Panc1 (cell line): ENCODE measurements around the gene INPP1. TPM values are rescaled to one million over a fixed set of nuclear protein-coding genes. Genes with fewer than 3 reads are reported as not detected.

Experiments used
- ATAC-seq: fragments of 200-7000 bp; cut with Tn5 transposase; 2 replicates; pipeline ENCODE4 v1.9.1; 2020; ENCODE audit warnings: mild to moderate bottlenecking, moderate library complexity
- BruUV-seq: library from RNA; stranded (reverse); fragments of 400-500 nt; replicated peaks from 2 replicates; lab custom pipeline; 2021; lab: Mats Ljungman, UMichigan
- CTCF ChIA-PET: fragments of 300-600 bp; sonication (Branson Sonifier 250); formaldehyde crosslinking; loops from one replicate; lab custom pipeline; 2022; ENCODE audit warnings: antibody characterized with exemption; lab: Charles Lee
- POLR2A ChIA-PET: fragments of 300-600 bp; sonication (Branson Sonifier 250); formaldehyde crosslinking; loops from one replicate; lab custom pipeline; 2022; ENCODE audit warnings: antibody characterized with exemption; lab: Charles Lee
- DNase-seq: peaks from one replicate; pipeline ENCODE4 v3.0.0-alpha.2; 2010; ENCODE audit warnings: low read depth, low spot score
- H3K27ac ChIP-seq: 2 replicates; pipeline ENCODE4 v1.5.1; 2011; ENCODE audit warnings: mild to moderate bottlenecking, low read length, inconsistent platforms
- H3K27me3 ChIP-seq: fragments of 200-500 bp; sonication (Bioruptor generic); 2 replicates; pipeline ENCODE4 v1.6.0; 2014; ENCODE audit warnings: low read length, inconsistent platforms; ENCODE audit not compliant: control insufficient read depth, insufficient read depth
- H3K36me3 ChIP-seq: fragments of 200-500 bp; sonication (Bioruptor generic); 2 replicates; pipeline ENCODE4 v1.5.1; 2014; ENCODE audit warnings: inconsistent platforms, mild to moderate bottlenecking, low read length, moderate library complexity; ENCODE audit not compliant: control insufficient read depth, insufficient read depth
- H3K4me1 ChIP-seq: 2 replicates; pipeline ENCODE4 v1.5.1; 2011; ENCODE audit warnings: inconsistent platforms, mild to moderate bottlenecking, low read length, moderate library complexity; ENCODE audit not compliant: control insufficient read depth, insufficient read depth
- H3K4me3 ChIP-seq, 2 experiments: 2 replicates each; pipeline ENCODE4 v1.5.1; 2011 to 2012; ENCODE audit warnings: low read depth in 2 of 2, low read length in 2 of 2, mild to moderate bottlenecking in 2 of 2, inconsistent platforms in 1 of 2, moderate library complexity in 1 of 2
- H3K9me3 ChIP-seq: fragments of 200-500 bp; sonication (Bioruptor generic); 2 replicates; pipeline ENCODE4 v1.5.1; 2014; ENCODE audit warnings: low read depth, mild to moderate bottlenecking, inconsistent platforms, low read length, moderate library complexity; ENCODE audit not compliant: control insufficient read depth, insufficient read depth
- POLR2AphosphoS5 ChIP-seq: IDR thresholded peaks from 2 replicates; pipeline ENCODE4 v1.6.1; 2012; ENCODE audit warnings: mild to moderate bottlenecking, low read depth, low read length, moderate library complexity
- SIN3A ChIP-seq: IDR thresholded peaks from 2 replicates; pipeline ENCODE4 v1.6.1; 2012; ENCODE audit warnings: low read depth, mild to moderate bottlenecking, low read length, moderate library complexity, borderline replicate concordance; ENCODE audit not compliant: insufficient read depth
- TCF7L2 ChIP-seq: IDR thresholded peaks from 2 replicates; pipeline ENCODE4 v1.6.1; 2011; ENCODE audit warnings: mild to moderate bottlenecking, low read depth, low read length, inconsistent platforms
- in situ Hi-C: cut with HindIII; loops from 2 replicates; pipeline ENCODE4 v1.10.0; 2016; ENCODE audit warnings: low sequenced_read_pairs, low pct_unique_long_range_greater_than_20kb
- intact Hi-C: fragments of 100-400 bp; cut with micrococcal nuclease; formaldehyde crosslinking; loops from one replicate; pipeline ENCODE4 v1.10.0; 2022; ENCODE audit not compliant: unreplicated experiment
- total RNA-seq: library from RNA; stranded (reverse); gene quantifications from one replicate; pipeline ENCODE4 v1.2.1, GENCODE V29; 2021; ENCODE audit not compliant: unreplicated experiment
- TF ChIP-seq, protein P1 (sequence below), 2 experiments: IDR thresholded peaks; 2 replicates each; pipeline ENCODE4 v1.6.1; 2011 to 2012; ENCODE audit warnings: low read depth in 2 of 2, control low read depth in 1 of 2, low read length in 1 of 2, mild to moderate bottlenecking in 1 of 2, moderate library complexity in 1 of 2; ENCODE audit not compliant: insufficient read depth in 1 of 2
- TF ChIP-seq, protein P2 (sequence below): fragments of 450-650 bp; IDR thresholded peaks from 2 replicates; pipeline ENCODE4 v1.5.1; 2017; ENCODE audit warnings: mild to moderate bottlenecking

The INPP1 gene
- total RNA-seq, 1 experiment from 2014 or later, result 10.8 TPM

DNA sequence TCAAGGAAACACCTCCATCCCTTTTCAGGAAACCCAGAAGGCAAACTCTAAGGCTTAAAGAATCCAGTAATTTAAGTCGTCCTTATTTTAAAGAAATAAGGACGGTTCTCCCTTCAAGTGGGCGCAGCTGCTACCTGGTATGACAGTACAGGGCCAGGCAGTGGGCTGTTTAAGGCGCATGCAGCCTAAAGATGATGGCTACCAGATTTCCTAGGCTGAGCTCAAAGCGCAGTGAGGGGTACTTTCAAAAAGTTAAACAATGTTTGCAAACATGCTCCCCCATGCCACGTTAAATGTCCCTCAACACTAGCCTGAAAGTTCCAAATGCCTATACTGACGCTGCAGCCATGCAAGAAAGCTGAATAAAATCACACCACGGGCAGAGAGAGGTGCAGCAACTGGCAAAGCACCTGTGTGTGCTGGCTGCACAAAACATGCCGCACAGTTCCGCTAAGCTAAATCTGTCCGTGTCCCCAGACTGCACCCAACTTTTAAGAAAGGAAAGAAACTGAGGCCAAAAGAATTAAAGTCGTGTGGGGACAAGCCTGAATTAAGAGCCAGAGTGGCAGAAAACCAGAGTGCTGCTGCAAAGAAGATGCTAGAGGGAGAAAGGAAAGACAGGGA, 24.3 kb upstream of the INPP1 start:
- CTCF ChIA-PET, result interaction anchor here (1.6 kb wide), 1 partner anchor 24 kb away, joined by 5 read pairs; the partner anchor contains the start of gene INPP1
- TF ChIP-seq POLR2AphosphoS5 (no peak), SIN3A (no peak), TCF7L2 (no peak)
- TF ChIP-seq, protein P1, sequence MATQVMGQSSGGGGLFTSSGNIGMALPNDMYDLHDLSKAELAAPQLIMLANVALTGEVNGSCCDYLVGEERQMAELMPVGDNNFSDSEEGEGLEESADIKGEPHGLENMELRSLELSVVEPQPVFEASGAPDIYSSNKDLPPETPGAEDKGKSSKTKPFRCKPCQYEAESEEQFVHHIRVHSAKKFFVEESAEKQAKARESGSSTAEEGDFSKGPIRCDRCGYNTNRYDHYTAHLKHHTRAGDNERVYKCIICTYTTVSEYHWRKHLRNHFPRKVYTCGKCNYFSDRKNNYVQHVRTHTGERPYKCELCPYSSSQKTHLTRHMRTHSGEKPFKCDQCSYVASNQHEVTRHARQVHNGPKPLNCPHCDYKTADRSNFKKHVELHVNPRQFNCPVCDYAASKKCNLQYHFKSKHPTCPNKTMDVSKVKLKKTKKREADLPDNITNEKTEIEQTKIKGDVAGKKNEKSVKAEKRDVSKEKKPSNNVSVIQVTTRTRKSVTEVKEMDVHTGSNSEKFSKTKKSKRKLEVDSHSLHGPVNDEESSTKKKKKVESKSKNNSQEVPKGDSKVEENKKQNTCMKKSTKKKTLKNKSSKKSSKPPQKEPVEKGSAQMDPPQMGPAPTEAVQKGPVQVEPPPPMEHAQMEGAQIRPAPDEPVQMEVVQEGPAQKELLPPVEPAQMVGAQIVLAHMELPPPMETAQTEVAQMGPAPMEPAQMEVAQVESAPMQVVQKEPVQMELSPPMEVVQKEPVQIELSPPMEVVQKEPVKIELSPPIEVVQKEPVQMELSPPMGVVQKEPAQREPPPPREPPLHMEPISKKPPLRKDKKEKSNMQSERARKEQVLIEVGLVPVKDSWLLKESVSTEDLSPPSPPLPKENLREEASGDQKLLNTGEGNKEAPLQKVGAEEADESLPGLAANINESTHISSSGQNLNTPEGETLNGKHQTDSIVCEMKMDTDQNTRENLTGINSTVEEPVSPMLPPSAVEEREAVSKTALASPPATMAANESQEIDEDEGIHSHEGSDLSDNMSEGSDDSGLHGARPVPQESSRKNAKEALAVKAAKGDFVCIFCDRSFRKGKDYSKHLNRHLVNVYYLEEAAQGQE (IDR thresholded peaks at IDR 0.05; ENCODE audit: insufficient read depth in 1 of 2, low read depth in 2 of 2, low read length in 1 of 2), result no peak
- TF ChIP-seq, protein P2, sequence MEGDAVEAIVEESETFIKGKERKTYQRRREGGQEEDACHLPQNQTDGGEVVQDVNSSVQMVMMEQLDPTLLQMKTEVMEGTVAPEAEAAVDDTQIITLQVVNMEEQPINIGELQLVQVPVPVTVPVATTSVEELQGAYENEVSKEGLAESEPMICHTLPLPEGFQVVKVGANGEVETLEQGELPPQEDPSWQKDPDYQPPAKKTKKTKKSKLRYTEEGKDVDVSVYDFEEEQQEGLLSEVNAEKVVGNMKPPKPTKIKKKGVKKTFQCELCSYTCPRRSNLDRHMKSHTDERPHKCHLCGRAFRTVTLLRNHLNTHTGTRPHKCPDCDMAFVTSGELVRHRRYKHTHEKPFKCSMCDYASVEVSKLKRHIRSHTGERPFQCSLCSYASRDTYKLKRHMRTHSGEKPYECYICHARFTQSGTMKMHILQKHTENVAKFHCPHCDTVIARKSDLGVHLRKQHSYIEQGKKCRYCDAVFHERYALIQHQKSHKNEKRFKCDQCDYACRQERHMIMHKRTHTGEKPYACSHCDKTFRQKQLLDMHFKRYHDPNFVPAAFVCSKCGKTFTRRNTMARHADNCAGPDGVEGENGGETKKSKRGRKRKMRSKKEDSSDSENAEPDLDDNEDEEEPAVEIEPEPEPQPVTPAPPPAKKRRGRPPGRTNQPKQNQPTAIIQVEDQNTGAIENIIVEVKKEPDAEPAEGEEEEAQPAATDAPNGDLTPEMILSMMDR, result no peak
- no peaks in the 10 kb centered on the region for H3K27me3 ChIP-seq
- no peaks in the 10 kb centered on the region for H3K9me3 ChIP-seq
- in situ Hi-C loops, result no loop called here
- POLR2A ChIA-PET, result interaction anchor here (0.6 kb wide), 1 partner anchor 142 kb away, joined by 3 read pairs; no protein-coding TSS in a partner anchor
- H3K4me1 ChIP-seq, result peaks cover 23% of the 10 kb centered on the region
- no TSS peak for BruUV-seq
- no peak for DNase-seq
- peak overlapping the region; percentile 76 to 87 for H3K4me3 ChIP-seq
- H3K27ac ChIP-seq, result peak overlapping the region; percentile 77
- intact Hi-C loops, result no loop called here
- peak; percentile 29 for ATAC-seq
- H3K36me3 ChIP-seq, result no peaks in the 10 kb centered on the region

DNA sequence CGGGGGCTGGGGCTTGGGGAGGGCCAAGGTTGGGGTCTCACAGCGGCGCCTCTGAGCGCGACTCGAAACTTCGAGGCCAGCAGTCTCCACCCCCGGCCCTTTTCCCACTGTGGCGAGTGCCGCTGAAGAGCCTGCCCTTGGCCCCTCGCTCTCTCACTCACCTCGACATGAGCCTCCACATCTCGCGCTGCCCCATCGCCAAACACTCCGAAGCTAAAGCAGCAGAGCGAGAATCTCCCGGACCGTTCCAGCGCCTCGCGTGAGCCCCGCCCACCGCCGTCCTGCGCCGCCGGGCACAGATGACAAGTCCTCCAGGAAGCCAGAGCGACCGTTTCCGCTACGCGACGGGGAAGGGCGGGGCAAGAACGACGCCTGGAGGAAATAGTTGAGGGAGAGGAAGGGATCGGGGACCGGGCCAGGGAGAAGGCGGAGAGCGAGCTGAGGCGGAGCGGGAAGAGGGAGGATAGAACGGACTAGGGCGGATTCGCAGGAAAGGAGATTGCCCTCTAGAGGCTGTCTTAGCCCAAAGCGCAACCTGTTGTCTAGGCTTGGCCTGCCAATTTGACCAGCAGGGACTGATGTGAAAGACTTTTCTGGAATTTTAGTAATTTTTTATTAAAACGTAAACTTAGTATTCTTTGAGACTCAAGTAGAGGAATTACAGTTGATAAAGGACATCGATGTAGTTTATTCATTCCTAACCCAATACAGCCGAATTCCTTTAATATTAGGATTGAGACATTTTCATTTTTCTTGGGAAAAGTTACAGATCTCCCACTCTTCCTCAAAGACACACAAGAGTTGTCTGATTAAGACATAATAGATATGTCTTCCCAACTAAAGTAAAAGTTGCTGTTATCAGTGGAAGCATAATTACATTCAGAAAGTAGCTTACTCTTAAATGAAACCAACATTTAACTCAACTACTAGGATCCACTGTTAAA, 23.6 kb upstream of the INPP1 start, which contains the start of gene HIBCH:
TSS of gene HIBCH (minus strand) at position 272 of the 944 bp plus-strand sequence. CDS start at position 196, 76 bp downstream.
- CTCF ChIA-PET, result interaction anchor here (1.6 kb wide), 1 partner anchor 23 kb away, joined by 5 read pairs; the partner anchor contains the start of gene INPP1
- Histone ChIP-seq H3K4me3 (peak within 1 kb of the TSS; percentile 76 to 87), H3K27ac (peak within 1 kb of the TSS; percentile 93), H3K9me3 (no peaks in the 10 kb centered on the region), H3K4me1 (peaks cover 23% of the 10 kb centered on the region), H3K36me3 (no peaks in the 10 kb centered on the region), H3K27me3 (no peaks in the 10 kb centered on the region)
- intact Hi-C loops (no loop called here), in situ Hi-C loops (no loop called here)
- no TSS peak for BruUV-seq
- POLR2A ChIA-PET, result no interaction called here
- TF ChIP-seq, protein P1 (IDR thresholded peaks at IDR 0.05; ENCODE audit: insufficient read depth in 1 of 2, low read depth in 2 of 2, low read length in 1 of 2), result 0 out of 4 replicates have a peak, but pooled peaks of 1 of the 2 experiments have one; percentile 32
- TF ChIP-seq, protein P2, result peak; percentile 91
- TF ChIP-seq SIN3A (no peak), TCF7L2 (no peak), POLR2AphosphoS5 (peak; percentile 65)
- ATAC-seq, result peak; percentile 99
- DNase-seq, result peak; percentile 93
